Dermis microvascular lymphatic vessel endothelial cell (primary cell): ENCODE results near the gene MED19. TPM values are rescaled to one million over a fixed set of nuclear protein-coding genes. Genes with fewer than 3 reads are reported as not detected.

Experiments used
- total RNA-seq: library from RNA; depleted of rRNA; stranded (reverse); fragments of >200 nt; gene quantifications from 2 replicates; pipeline ENCODE4 v1.2.1, GENCODE V29; 2014

MED19 gene
- total RNA-seq, 1 donor from 2014 or later = 8.2 TPM

Other genes starting within 250 kb of the MED19 start
- 11.0 and 19.0 TPM in 2 replicates for gene SLC43A1, start 196.5 kb downstream of the MED19 start, total RNA-seq
- 34.5 and 64.1 TPM in 2 replicates for gene TIMM10, start 181.5 kb downstream of the MED19 start, total RNA-seq
- gene SMTNL1, start 174.6 kb downstream of the MED19 start, total RNA-seq = not detected in 2 replicates
- 28.4 and 51.7 TPM in 2 replicates for gene UBE2L6, start 144.5 kb downstream of the MED19 start, total RNA-seq
- gene SERPING1, start 114.5 kb downstream of the MED19 start, total RNA-seq = 0.51 TPM in 1 of 2 replicates, not detected in the other
- gene YPEL4, start 62.3 kb downstream of the MED19 start, total RNA-seq = 0.13 TPM in 2 replicates
- gene CLP1, start 54.5 kb downstream of the MED19 start, total RNA-seq = 17.5 and 23.8 TPM in 2 replicates
- 29.7 and 42.1 TPM in 2 replicates for gene ZDHHC5, start 44.1 kb downstream of the MED19 start, total RNA-seq
- 42.1 and 55.6 TPM in 2 replicates for gene TMX2, start 378 bp upstream of the MED19 start, total RNA-seq
- gene SELENOH, start 29.3 kb upstream of the MED19 start, total RNA-seq = 72.8 and 83.8 TPM in 2 replicates
- gene BTBD18, start 39.6 kb upstream of the MED19 start, total RNA-seq = not detected in 2 replicates
- 206 and 251 TPM in 2 replicates for gene CTNND1, start 49.6 kb upstream of the MED19 start, total RNA-seq